Germinal center (tissue), 1 donor: ENCODE data around the gene CAND2.
A peak's percentile ranks its signal among the peaks of the same experiment; 100 is the strongest.
"Not testable (repeated sequence)": the region's sequence is repeated elsewhere in the genome, so short reads cannot be mapped to it uniquely, and the experiment has no call there.

ENCODE experiments used
- DNase-seq: peaks from one replicate; pipeline ENCODE4 v3.0.0; 2012; ENCODE audit warnings: mixed read lengths, low spot score

Gene CAND2

DNA sequence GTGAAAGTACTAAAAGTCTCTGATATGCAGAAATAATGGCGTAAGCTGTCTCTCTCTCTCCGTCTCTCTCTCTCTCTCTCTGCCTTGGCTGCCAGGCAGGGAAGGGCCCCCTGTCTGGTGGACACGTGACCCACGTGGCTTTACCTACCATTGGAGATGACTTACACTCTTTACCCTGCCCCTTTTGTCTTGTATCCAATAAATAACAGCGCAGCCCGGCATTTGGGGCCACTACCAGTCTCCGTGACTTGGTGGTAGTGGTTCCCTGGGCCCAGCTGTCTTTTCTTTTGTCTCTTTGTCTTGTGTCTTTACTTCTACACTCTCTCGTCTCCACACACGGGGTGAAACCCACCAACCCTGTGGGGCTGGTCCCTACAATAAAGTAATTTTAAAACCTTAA is 25.2 kb upstream of the CAND2 start:
- DNase-seq: no peak

- no peak for DNase-seq
These were observed 24.0 kb upstream of the CAND2 start for GRCh38 chr3:12772462-12772861.

GRCh38 chr3:12773030-12773709 is 23.3 kb upstream of the CAND2 start:
- no peak for DNase-seq

DNA sequence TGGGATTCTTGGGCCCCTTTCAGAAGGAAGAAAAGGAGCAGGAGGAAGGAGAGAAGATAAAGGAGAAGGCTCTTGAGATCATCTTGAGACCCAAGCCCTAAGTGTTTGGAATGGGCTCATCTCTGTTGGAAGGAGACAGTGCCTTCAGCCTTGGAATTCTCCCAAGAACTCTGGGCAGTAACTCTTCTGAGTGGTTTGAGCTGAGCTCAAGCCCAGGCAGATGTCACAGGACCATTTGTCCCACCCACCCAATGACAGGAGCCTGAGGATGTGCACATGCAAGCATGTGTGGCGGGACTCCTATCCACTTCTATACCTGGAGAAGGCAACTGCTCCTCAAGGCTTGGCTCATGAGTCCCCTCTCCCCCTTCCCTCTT is 22.8 kb upstream of the CAND2 start:
- no peak for DNase-seq

DNA sequence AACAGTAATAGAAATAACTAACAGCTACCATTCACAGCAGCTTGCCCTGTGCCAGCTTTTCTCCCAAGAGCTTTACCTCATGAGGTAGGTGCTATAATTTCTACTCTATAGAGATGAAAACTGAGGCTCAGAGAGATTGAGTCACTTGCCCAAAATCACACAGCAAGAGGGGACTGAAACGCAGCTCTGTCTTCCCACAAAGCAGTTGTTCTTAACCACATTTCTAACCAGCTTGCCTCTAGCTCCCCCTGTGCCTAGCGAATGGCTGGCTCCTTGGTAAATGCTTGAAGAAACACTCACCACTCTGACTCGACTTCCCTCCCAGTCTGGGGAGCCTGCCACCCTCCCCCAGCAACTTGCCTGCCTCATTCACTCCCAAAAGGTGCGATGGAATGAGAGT is 21.9 kb upstream of the CAND2 start:
- no peak for DNase-seq

DNA sequence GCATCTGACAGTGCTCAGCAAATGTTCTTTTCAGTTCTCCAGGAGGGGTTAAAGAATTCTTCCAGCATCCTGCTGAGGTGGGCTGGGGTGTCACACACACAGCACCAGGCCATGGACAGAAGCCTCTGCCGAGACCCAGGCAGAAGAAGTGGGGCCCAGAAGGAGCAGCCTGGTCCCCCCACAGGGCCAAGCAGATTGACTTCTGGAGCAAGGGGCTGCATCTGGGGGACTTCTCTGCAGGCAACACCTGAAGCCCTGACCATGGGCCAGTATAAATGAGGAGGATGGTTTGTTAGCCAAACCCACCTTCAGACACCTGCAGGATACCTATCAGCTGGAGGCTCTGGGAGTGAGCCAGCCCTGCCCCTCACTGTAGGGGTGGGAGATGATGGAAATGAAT is 21.3 kb upstream of the CAND2 start:
- no peak for DNase-seq

DNA sequence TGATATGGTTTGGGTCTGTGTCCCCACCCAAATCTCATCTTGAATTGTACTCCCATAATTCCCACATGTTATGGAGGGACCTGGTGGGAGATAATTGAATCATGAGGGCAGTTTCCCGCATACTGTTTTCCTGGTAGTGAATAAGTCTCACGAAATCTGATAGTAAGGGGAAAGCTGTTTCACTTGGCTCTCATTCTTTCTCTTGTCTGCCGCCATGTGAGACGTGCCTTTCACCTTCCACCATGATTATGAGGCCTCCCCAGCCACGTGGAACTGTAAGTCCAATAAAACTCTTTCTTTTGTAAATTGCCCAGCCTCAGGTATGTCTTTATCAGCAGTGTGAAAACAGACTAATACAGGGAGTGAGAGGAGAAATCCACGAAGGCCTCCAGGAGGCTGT is 20.5 kb upstream of the CAND2 start:
- not testable (repeated sequence) for DNase-seq

- no peak for DNase-seq
These were observed 19.3 kb upstream of the CAND2 start for GRCh38 chr3:12777171-12777570.

DNA sequence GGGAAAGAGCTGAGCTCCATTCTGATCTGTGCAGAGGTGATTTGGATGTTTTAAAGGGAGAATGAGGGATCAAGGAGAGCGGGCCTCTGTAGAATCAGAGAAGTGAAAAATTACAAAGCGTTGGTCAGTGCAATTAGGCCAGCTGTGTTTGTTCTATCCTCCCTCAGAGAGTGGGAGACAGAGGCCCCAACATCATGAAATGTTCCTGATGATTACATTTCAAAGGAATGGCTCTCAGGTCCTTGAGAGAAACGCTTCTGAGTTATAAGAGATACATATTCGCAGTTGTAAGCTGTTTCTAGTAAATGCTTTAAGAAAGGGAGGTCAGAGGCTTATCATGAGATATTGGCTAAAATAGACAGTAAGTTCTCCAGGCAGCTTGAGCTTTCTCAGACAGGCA is 15.7 kb upstream of the CAND2 start:
- DNase-seq: no peak

- DNase-seq: no peak
These were observed 14.2 kb upstream of the CAND2 start for GRCh38 chr3:12782172-12782815.

DNA sequence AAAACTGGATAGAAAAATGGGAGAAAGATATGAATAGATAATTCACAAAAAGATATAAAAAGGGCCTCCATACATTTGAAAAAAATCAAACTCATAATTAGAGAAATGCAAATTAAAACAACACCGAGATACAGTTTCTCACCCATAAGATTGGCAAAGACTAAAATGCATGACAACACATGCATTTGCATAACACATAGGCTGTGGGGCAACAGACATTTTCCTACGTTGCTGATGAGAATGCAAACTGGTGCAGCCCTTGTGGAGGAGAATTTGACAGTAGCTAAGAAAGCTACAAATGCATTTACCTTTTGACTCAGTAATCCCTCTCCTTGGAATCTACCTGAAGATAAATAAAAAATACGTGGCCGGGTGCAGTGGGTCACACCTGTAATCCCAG is 11.4 kb upstream of the CAND2 start:
- peak; percentile 54 for DNase-seq

- DNase-seq: not testable (repeated sequence)
These were observed 9.1 kb upstream of the CAND2 start for GRCh38 chr3:12787346-12787745.

DNA sequence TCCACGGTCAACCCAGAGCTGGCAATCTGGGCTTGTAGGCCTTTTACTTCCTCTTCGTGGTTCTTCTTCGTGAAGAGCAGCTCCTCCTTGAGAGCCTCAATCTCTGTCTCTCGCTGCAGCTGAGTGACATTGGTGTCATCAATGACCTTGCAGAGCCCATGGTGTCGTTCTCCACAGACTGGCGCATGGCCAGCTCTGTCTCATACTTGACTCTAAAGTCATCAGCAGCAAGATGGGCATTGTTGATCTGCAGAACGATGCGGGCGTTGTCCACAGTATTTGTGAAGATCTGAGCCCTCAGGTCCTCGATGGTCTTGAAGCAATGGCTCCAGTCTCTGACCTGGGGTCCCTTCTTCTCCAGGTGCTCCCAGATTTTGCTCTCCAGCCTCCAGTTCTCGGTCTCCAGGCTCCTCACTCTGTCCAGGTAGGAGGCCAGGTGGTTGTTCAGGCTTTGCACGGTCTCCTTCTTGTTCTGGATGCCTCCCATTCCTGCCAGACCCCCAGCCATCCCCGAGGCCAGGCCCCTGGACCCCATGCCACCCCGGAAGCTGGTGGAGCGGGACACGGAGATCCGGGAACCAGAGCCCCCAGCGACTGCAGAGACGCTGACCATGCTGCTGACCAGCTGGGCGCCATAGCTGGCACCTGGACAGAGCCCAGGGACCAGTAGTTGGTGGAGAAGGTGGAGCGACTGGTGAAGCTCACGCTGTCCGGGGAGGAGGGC is 8.4 kb upstream of the CAND2 start:
- DNase-seq: not testable (repeated sequence)

GRCh38 chr3:12791430-12791829 is 5.0 kb upstream of the CAND2 start:
- DNase-seq: no peak

DNA sequence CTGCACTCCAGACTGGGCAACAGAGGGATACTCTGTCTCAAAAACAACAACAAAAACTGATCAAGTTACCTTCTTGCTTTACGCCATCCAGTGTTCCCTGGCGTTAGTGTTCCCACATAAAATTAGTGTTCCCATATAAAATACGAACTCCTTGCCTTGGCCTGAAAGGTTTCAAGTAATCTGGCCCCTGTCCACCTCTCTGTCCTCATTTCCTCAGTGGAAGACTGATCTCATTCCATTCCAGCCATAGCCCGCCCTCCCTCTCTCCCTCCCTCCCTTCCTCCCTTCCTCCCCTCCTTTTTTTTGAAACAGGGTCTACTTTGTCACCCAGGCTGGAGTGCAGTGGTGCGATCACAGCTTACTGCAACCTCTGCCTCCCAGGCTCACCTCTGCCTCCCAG is 2.8 kb upstream of the CAND2 start:
- DNase-seq: no peak

DNA sequence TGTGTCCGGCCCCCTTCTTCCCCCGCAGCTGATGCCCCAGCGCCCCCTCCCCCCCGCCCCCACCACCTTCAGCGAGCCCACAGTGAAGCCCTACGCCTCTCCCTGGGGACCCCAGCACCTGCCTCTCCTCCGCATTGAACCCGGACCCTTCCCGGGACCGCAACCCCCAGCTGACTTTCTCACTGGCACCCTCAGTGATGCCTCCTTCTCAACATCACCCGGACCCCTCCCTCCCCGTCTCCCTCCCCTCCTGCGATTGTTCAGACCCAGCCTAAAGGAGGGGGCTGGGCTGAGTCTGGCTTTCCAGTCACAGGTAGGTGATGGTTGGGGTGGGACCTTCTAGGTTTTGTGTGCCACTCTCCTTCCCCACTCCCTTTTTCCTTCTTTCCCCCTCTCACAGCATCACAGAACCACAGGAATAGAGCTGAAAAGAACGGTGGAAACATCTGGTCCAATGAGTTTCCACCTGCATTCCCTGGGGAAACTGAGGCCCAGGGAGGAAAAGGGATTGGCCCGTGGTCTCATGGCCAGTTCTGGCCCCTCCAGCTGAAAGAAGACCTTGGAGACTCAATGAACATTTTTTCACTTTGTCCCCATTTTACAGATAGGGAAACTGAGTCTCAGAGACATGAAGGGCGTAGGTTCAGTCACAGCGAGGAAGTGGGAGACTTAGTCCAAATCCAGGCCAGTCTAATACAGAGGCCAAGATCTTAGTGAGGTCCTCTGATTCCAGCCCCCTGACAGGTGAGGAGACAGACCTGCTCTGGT is 828 bp downstream of the CAND2 start:
- no peak for DNase-seq

DNA sequence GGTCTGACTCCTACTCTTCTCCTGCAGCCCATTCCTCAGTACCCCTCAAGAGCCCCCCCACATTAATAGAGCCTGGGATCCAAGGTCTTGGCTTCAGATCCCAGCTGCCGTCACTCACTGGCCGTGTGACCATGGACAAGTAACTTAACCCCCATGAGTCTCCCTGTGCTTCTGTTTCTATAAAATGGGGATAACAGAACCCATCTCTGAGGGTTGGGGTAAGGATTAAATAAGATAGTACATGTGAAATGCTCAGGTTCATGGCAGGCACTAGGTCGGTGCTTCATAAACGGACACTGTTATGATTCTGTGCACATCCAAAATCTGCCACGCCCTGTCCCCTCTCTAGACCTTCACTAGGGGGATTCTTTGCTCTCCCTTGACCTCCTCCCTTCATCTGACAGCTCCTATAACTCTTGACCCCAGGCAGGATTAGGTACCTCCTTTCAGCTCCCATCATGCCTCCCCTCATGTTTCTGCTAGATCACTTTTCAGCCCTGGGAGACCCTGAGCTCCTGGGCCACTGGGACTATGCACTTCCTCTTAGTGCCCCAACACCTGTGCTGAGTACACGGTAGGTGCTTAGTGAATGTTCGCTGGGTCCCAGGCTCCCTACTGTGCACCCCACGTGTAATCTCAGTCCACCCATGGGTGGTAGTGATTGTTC is 1.5 kb downstream of the CAND2 start:
- no peak for DNase-seq

DNA sequence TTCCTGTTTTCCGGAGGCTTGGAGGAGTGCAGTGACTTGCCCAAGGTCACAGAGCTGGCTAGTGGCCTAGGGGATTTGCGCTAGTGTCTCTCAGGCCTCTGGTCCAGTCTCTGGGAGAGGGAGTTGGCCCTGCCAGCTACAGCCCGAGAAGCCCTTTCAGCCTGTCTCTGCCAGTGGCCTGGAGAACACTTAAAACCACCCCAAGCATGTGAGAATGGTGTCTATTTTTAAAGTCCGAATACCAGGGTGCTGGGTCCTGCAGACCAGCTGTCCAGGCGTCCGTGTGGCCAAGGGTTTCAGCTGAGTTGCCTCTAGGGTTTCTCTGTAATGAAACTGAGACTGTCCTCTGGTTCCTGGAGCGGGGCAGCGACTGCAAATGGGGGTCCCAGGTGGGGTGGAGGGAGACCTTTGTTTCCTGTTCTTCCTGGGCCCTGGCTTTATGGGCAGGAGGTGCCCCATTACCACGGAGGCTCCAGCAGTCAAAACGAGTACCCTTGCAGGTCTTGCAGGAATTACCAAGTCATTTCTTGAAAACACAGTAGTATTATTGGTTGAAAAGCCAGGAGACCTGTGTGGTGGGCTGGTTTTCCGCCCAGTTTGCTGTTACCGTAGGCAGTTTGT is 2.2 kb downstream of the CAND2 start:
- no peak for DNase-seq

DNA sequence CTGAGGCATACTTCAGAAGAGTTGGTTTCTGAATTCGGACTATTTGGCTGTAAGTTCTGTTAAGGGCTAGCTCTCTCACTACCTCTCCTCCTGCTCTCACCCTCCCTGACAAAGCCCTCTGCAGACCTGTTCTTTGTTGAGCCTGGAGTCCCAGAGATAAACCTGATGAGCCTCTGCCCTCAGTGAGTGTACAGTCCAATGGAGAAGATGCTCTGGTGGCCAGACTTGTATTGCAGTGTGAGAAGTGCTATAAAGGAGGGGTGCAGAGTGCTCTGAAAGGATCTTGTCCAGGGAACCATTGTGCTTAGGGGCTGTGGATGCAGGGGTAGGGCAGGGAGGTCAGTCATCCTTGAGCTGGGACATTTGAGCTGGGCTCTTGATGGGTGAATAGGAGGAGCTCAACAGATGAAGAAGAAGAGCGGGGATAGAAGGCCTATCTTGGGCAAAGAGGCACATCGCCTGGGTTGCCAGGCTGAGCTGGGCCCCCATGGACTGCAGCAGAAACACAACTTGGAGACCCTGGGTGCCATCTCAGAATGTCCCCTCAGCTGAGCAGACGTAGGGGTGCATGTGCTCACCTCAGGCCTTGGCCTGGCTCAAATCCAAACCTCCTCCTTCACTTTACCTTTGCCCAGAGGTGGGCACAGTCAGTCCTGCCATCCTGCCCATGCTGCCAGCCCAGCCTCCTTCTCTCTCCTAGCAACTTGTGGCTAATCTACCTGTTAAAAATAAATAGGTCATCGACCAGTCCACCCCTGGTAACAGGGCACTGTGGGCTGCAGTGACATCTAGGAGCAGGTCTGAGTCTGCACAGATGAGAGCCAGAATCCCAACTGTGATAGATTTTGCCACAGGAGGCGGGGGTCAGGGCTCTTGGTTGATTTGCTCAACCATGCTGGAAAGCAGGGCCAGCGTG is 3.3 kb downstream of the CAND2 start:
- DNase-seq: no peak

DNA sequence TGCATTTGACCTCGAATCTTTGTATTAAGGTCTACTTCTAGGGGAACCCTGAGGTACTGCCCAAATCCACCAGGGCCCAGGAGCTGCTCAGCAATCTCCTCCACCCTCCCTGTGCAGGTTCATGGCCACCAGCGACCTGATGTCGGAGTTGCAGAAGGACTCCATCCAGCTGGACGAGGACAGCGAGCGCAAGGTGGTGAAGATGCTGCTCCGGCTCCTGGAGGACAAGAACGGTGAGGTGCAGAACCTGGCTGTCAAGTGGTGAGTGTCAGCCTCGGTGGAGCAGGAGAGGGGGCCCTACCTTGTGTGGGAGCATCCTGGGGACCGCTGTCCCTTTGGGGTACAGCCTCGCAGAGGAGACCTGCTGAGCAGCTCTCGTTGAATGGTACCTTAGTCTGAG is 6.9 kb downstream of the CAND2 start:
- no peak for DNase-seq

GRCh38 chr3:12807066-12807465 is 10.6 kb downstream of the CAND2 start:
- no peak for DNase-seq
